A549 (cell line): Measurements from ENCODE around the gene PELI3. TPM values are rescaled to one million over a fixed set of nuclear protein-coding genes. Genes with fewer than 3 reads are reported as not detected.

Source experiments
- ATAC-seq, 2 experiments: fragments of 200-7000 bp in 1 of 2; fragments of >200 bp in 1 of 2; cut with Nextera tagmentation in 1 of 2; cut with Tn5 transposase in 1 of 2; 3 replicates each; pipeline versions ENCODE4 v1.8.0 to v1.9.1; 2018 to 2020; ENCODE audit warnings: mild to moderate bottlenecking in 1 of 2, moderate library complexity in 1 of 2
- CTCF ChIA-PET: fragments of 300-600 bp; sonication (Branson Sonifier 250); formaldehyde crosslinking; extraction: SDS; loops from one replicate; lab custom pipeline; 2021; ENCODE audit warnings: antibody characterized with exemption, inconsistent platforms; lab: Yijun Ruan, JAX
- POLR2A ChIA-PET: fragments of 350-600 bp; formaldehyde crosslinking; extraction: SDS; loops from one replicate; lab custom pipeline; 2021; ENCODE audit warnings: antibody characterized with exemption, inconsistent platforms; lab: Yijun Ruan, JAX
- DNase-seq, 2 experiments: peaks; one replicate each; pipeline versions ENCODE4 v3.0.0 to v3.0.0-alpha.2; 2011 to 2016; ENCODE audit warnings: low read depth in 1 of 2, low spot score in 1 of 2
- FAIRE-seq: peaks from 2 replicates; lab custom pipeline; 2011; peaks lifted over from hg19 to GRCh38; lab: Jason Lieb, UNC
- H3K27ac ChIP-seq, 2 experiments: fragments of >200 bp; sonication (Bioruptor Twin); formaldehyde crosslinking; 3 replicates each; pipeline ENCODE4 v1.5.1; 2016 to 2017
- H3K4me1 ChIP-seq: fragments of >200 bp; sonication (Bioruptor Twin); formaldehyde crosslinking; 3 replicates; pipeline ENCODE4 v1.6.1; 2016
- H3K4me2 ChIP-seq: fragments of >200 bp; sonication (Bioruptor Twin); formaldehyde crosslinking; 3 replicates; pipeline ENCODE4 v1.6.1; 2016
- H3K4me3 ChIP-seq: fragments of >200 bp; sonication (Bioruptor Twin); formaldehyde crosslinking; 3 replicates; pipeline ENCODE4 v1.5.1; 2016
- H3K9me3 ChIP-seq: fragments of >200 bp; sonication (Bioruptor Twin); formaldehyde crosslinking; 3 replicates; pipeline ENCODE4 v1.6.1; 2016
- EHF ChIP-seq: fragments of 250-450 bp; sonication (Bioruptor Pico); IDR thresholded peaks from 2 replicates; pipeline ENCODE4 v1.5.0; 2020; ENCODE audit warnings: mild to moderate bottlenecking
- EP300 ChIP-seq, 2 experiments: fragments of >200 bp; sonication (Bioruptor Twin); formaldehyde crosslinking; IDR thresholded peaks; 2 replicates in 1 of 2; 3 replicates in 1 of 2; pipeline ENCODE4 v1.6.1; 2016 to 2017
- ESRRA ChIP-seq: fragments of 150-350 bp; IDR thresholded peaks from 2 replicates; pipeline ENCODE4 v1.6.1; 2014; ENCODE audit warnings: mild to moderate bottlenecking, low read length, borderline replicate concordance
- FOSB ChIP-seq: fragments of 250-450 bp; sonication (Bioruptor Pico); IDR thresholded peaks from 2 replicates; pipeline ENCODE4 v1.5.0; 2020; ENCODE audit warnings: mild to moderate bottlenecking, moderate library complexity
- FOSL2 ChIP-seq, 2 experiments: fragments of 450-650 bp in 1 of 2; fragments of >200 bp in 1 of 2; sonication (Bioruptor Twin) in 1 of 2; formaldehyde crosslinking; IDR thresholded peaks; 2 replicates each; pipeline versions ENCODE4 v1.5.0 to v1.6.1; 2016 to 2020; ENCODE audit warnings: mild to moderate bottlenecking in 1 of 2, moderate library complexity in 1 of 2
- HDAC2 ChIP-seq: fragments of 200-600 bp; sonication (generic); IDR thresholded peaks from 2 replicates; pipeline ENCODE4 v1.6.1; 2016
- HEYL ChIP-seq: fragments of 250-450 bp; sonication (Bioruptor Pico); IDR thresholded peaks from 2 replicates; pipeline ENCODE4 v1.8.0; 2021; ENCODE audit warnings: mild to moderate bottlenecking, moderate library complexity
- HOXB13 ChIP-seq: fragments of 250-450 bp; sonication (Bioruptor Pico); IDR thresholded peaks from 2 replicates; pipeline ENCODE4 v1.5.0; 2020; ENCODE audit warnings: low read depth, mild to moderate bottlenecking, moderate library complexity
- JUNB ChIP-seq: fragments of >200 bp; sonication (Bioruptor Twin); formaldehyde crosslinking; IDR thresholded peaks from 2 replicates; pipeline ENCODE4 v1.6.1; 2016
- KDM1A ChIP-seq: fragments of 200-600 bp; sonication (generic); IDR thresholded peaks from 2 replicates; pipeline ENCODE4 v1.6.1; 2016; ENCODE audit warnings: low read depth, mild to moderate bottlenecking
- KDM5A ChIP-seq: fragments of 200-600 bp; sonication (generic); IDR thresholded peaks from 2 replicates; pipeline ENCODE4 v1.6.1; 2016; ENCODE audit warnings: antibody characterized with exemption, mild to moderate bottlenecking
- MAZ ChIP-seq: fragments of 150-350 bp; IDR thresholded peaks from 2 replicates; pipeline ENCODE4 v1.6.1; 2014; ENCODE audit warnings: antibody characterized with exemption, low read depth, low read length, borderline replicate concordance
- NPAS2 ChIP-seq: fragments of 250-450 bp; sonication (Bioruptor Pico); IDR thresholded peaks from 2 replicates; pipeline ENCODE4 v1.8.0; 2022; ENCODE audit warnings: mild to moderate bottlenecking, moderate library complexity, borderline replicate concordance
- POLR2A ChIP-seq: IDR thresholded peaks from 2 replicates; pipeline ENCODE4 v1.6.1; 2012; ENCODE audit warnings: mild to moderate bottlenecking, low read length
- POLR2AphosphoS2 ChIP-seq: conservative IDR thresholded peaks from 2 replicates; pipeline ENCODE4 v1.6.1; 2012; ENCODE audit warnings: low read length, improper control_type of control experiment, inconsistent platforms
- RARB ChIP-seq: fragments of 250-450 bp; sonication (Bioruptor Pico); IDR thresholded peaks from 2 replicates; pipeline ENCODE4 v1.8.0; 2021; ENCODE audit warnings: mild to moderate bottlenecking, moderate library complexity
- SMC3 ChIP-seq: fragments of >200 bp; sonication (Bioruptor Twin); formaldehyde crosslinking; IDR thresholded peaks from 3 replicates; pipeline ENCODE4 v1.6.1; 2018; ENCODE audit warnings: inconsistent platforms
- SREBF2 ChIP-seq: fragments of 450-650 bp; IDR thresholded peaks from 2 replicates; pipeline ENCODE4 v1.6.1; 2014; ENCODE audit warnings: mild to moderate bottlenecking, moderate library complexity
- TFCP2L1 ChIP-seq: fragments of 250-450 bp; sonication (Bioruptor Pico); IDR thresholded peaks from 2 replicates; pipeline ENCODE4 v1.5.0; 2021; ENCODE audit warnings: mild to moderate bottlenecking
- ZC3H11A ChIP-seq: fragments of 450-650 bp; IDR thresholded peaks from 2 replicates; pipeline ENCODE4 v1.6.1; 2014; ENCODE audit warnings: antibody characterized with exemption, mild to moderate bottlenecking
- ZFP36 ChIP-seq: fragments of 450-650 bp; IDR thresholded peaks from 2 replicates; pipeline ENCODE4 v1.6.1; 2014; ENCODE audit warnings: borderline replicate concordance; ENCODE audit not compliant: partially characterized antibody
- WGBS: methylation state at CpG from one replicate; pipeline ENCODE4 v1.1.6; 2017; ENCODE audit errors: missing lambda C conversion rate; 5-methylcytosine and 5-hydroxymethylcytosine counted together
- polyA plus RNA-seq, 4 experiments: library from polyadenylated mRNA; depleted of rRNA in 3 of 4; stranded (reverse); fragments of >200 nt; fragmentation: RNase III in 1 of 4; extraction: RNeasy Plus Mini Kit Qiagen cat#74134 plus additional on column Dnase treatment in 1 of 4; gene quantifications; 2 replicates in 3 of 4; 3 replicates in 1 of 4; pipeline ENCODE4 v1.2.3, GENCODE V29; 2011 to 2017
- TF ChIP-seq, protein P1 (sequence below): fragments of 450-650 bp; IDR thresholded peaks from 2 replicates; pipeline ENCODE4 v1.6.1; 2014; ENCODE audit warnings: antibody characterized with exemption
- TF ChIP-seq, protein P2 (sequence below): IDR thresholded peaks from 2 replicates; pipeline ENCODE4 v1.6.1; 2012
- TF ChIP-seq, protein P3 (sequence below): fragments of >200 bp; sonication (Bioruptor Twin); formaldehyde crosslinking; IDR thresholded peaks from 3 replicates; pipeline ENCODE4 v1.5.1; 2016
- TF ChIP-seq, protein P4 (sequence below): IDR thresholded peaks from 2 replicates; pipeline ENCODE4 v1.6.1; 2012; ENCODE audit warnings: low read depth, borderline replicate concordance
- TF ChIP-seq, protein P5 (sequence below): fragments of >200 bp; sonication (Bioruptor Twin); formaldehyde crosslinking; IDR thresholded peaks from 2 replicates; pipeline ENCODE4 v1.6.1; 2016
- TF ChIP-seq, protein P6 (sequence below): fragments of >200 bp; sonication (Bioruptor Twin); formaldehyde crosslinking; IDR thresholded peaks from 3 replicates; pipeline ENCODE4 v1.6.1; 2016
- TF ChIP-seq, protein P7 (sequence below): fragments of 250-450 bp; sonication (Bioruptor Pico); IDR thresholded peaks from 2 replicates; pipeline ENCODE4 v1.5.0; 2021; ENCODE audit warnings: mild to moderate bottlenecking, moderate library complexity, borderline replicate concordance

Gene PELI3
- polyA plus RNA-seq, 2 of the 4 experiments (the other 2 are of a cell fraction): 2.3 to 5.7 TPM

DNA sequence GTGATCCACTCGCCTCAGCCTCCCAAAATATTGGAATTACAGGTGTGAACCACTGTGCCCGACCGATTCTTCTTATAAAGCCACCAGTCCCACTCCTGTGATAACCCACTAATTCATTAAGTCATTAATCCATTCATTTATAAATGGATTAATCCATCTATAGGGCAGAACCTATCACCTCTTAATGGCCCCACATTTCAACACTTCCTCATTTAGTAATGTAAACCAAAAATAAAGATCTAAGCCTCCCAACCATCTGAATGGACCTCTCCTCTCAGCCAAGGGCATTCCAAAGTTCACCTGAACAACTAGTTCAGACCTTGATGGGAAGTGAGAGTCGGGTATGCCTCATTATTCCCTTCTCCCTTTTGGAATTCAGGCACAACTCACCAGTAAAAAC lies 18.2 kb upstream of the PELI3 start:
- ChIA-PET POLR2A (no interaction called here), CTCF (interaction anchor here (1.0 to 4.2 kb wide), 5 partner anchors 10 to 59 kb away, joined by 3 to 21 read pairs (median 3); partner anchors contain the start of gene MRPL11)
- 8% methylated on average over 4 of the region's 4 CpGs for WGBS
- Histone ChIP-seq H3K4me2 (no peak overlapping the region), H3K27ac (no peak overlapping the region), H3K4me1 (peaks cover 8% of the 10 kb centered on the region), H3K4me3 (no peak overlapping the region), H3K9me3 (no peaks in the 10 kb centered on the region)
- TF ChIP-seq FOSB (CRISPR knock-in tag) (no peak), HOXB13 (CRISPR knock-in tag) (no peak), POLR2AphosphoS2 (no peak), EHF (CRISPR knock-in tag) (no peak), HDAC2 (no peak), TFCP2L1 (CRISPR knock-in tag) (no peak), SREBF2 (no peak), MAZ (no peak), ZFP36 (no peak), KDM5A (no peak), SMC3 (no peak), ESRRA (no peak), HEYL (CRISPR knock-in tag) (no peak), RARB (CRISPR knock-in tag) (no peak), POLR2A (no peak), EP300 (IDR thresholded peaks at IDR 0.05) (no peak), KDM1A (no peak)
- TF ChIP-seq, protein P1, sequence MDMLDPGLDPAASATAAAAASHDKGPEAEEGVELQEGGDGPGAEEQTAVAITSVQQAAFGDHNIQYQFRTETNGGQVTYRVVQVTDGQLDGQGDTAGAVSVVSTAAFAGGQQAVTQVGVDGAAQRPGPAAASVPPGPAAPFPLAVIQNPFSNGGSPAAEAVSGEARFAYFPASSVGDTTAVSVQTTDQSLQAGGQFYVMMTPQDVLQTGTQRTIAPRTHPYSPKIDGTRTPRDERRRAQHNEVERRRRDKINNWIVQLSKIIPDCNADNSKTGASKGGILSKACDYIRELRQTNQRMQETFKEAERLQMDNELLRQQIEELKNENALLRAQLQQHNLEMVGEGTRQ: no peak
- TF ChIP-seq, protein P2, sequence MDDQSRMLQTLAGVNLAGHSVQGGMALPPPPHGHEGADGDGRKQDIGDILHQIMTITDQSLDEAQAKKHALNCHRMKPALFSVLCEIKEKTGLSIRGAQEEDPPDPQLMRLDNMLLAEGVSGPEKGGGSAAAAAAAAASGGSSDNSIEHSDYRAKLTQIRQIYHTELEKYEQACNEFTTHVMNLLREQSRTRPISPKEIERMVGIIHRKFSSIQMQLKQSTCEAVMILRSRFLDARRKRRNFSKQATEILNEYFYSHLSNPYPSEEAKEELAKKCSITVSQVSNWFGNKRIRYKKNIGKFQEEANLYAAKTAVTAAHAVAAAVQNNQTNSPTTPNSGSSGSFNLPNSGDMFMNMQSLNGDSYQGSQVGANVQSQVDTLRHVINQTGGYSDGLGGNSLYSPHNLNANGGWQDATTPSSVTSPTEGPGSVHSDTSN: no peak
- DNase-seq (no peak), ATAC-seq (no peak), FAIRE-seq (no peak)

DNA sequence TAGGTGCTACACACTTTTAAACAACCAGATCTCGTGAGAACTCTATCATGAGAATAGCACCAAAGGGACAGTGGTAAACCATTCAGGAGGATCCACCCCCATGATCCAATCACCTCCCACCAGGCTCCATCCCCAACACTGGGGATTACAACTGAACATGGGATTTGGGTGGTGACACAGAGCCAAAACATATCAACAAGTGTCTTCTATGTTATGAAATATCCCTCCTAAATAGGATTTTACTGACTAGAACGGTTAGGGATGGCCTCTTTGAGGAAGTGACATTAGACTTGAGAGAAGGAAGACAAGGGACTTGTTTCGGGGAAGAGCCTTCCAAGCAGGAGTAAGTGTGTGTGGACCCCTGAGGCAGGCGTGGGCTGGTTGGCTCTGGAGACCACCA lies 16.1 kb upstream of the PELI3 start:
- ATAC-seq (no peak), DNase-seq (no peak), FAIRE-seq (no peak)
- WGBS: 8% methylated on average over 4 of the region's 4 CpGs
- no peak overlapping the region for H3K27ac ChIP-seq
- no peaks in the 10 kb centered on the region for H3K9me3 ChIP-seq
- ChIA-PET CTCF (interaction anchor here (1.2 to 4.2 kb wide), 3 partner anchors 9 to 20 kb away, joined by 3 to 21 read pairs (median 3); partner anchors contain the start of gene MRPL11), POLR2A (no interaction called here)
- H3K4me2 ChIP-seq: no peak overlapping the region
- H3K4me3 ChIP-seq: no peak overlapping the region
- H3K4me1 ChIP-seq: no peaks in the 10 kb centered on the region
- TF ChIP-seq, protein P3, sequence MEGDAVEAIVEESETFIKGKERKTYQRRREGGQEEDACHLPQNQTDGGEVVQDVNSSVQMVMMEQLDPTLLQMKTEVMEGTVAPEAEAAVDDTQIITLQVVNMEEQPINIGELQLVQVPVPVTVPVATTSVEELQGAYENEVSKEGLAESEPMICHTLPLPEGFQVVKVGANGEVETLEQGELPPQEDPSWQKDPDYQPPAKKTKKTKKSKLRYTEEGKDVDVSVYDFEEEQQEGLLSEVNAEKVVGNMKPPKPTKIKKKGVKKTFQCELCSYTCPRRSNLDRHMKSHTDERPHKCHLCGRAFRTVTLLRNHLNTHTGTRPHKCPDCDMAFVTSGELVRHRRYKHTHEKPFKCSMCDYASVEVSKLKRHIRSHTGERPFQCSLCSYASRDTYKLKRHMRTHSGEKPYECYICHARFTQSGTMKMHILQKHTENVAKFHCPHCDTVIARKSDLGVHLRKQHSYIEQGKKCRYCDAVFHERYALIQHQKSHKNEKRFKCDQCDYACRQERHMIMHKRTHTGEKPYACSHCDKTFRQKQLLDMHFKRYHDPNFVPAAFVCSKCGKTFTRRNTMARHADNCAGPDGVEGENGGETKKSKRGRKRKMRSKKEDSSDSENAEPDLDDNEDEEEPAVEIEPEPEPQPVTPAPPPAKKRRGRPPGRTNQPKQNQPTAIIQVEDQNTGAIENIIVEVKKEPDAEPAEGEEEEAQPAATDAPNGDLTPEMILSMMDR: no peak
- TF ChIP-seq, protein P4, sequence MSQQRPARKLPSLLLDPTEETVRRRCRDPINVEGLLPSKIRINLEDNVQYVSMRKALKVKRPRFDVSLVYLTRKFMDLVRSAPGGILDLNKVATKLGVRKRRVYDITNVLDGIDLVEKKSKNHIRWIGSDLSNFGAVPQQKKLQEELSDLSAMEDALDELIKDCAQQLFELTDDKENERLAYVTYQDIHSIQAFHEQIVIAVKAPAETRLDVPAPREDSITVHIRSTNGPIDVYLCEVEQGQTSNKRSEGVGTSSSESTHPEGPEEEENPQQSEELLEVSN: no peak

DNA sequence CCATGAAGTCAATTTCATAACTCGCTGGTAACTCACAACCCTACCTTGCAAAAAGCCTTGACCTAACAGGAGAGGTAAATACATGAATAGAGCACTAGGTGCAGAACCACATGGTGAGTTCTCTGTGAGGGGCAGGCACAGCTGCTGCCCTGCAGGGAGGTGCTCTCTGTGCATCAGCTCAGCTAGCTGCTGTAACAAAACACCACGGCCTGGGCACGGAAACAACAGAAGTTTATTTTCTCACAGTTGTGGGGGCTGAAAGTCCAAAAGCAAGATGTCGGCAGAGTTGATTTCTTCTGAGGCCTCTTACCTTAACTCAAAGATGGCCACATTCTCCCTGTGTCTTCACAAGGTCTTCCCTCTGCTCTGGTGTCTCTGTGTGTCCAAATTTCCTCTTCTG lies 15.0 kb upstream of the PELI3 start:
- WGBS: 21% methylated on average over 4 of the region's 4 CpGs
- TF ChIP-seq FOSL2 (IDR thresholded peaks at IDR 0.05) (no peak), FOSL2 (CRISPR knock-in tag; IDR thresholded peaks at IDR 0.05) (no peak), ZC3H11A (no peak), TFCP2L1 (CRISPR knock-in tag) (no peak), HDAC2 (no peak), JUNB (no peak), NPAS2 (CRISPR knock-in tag) (no peak), ZFP36 (no peak), KDM5A (no peak), HEYL (CRISPR knock-in tag) (no peak)
- TF ChIP-seq, protein P5, sequence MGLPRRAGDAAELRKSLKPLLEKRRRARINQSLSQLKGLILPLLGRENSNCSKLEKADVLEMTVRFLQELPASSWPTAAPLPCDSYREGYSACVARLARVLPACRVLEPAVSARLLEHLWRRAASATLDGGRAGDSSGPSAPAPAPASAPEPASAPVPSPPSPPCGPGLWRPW: no peak
- TF ChIP-seq, protein P6, sequence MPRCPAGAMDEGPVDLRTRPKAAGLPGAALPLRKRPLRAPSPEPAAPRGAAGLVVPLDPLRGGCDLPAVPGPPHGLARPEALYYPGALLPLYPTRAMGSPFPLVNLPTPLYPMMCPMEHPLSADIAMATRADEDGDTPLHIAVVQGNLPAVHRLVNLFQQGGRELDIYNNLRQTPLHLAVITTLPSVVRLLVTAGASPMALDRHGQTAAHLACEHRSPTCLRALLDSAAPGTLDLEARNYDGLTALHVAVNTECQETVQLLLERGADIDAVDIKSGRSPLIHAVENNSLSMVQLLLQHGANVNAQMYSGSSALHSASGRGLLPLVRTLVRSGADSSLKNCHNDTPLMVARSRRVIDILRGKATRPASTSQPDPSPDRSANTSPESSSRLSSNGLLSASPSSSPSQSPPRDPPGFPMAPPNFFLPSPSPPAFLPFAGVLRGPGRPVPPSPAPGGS: no peak
- TF ChIP-seq, protein P7, sequence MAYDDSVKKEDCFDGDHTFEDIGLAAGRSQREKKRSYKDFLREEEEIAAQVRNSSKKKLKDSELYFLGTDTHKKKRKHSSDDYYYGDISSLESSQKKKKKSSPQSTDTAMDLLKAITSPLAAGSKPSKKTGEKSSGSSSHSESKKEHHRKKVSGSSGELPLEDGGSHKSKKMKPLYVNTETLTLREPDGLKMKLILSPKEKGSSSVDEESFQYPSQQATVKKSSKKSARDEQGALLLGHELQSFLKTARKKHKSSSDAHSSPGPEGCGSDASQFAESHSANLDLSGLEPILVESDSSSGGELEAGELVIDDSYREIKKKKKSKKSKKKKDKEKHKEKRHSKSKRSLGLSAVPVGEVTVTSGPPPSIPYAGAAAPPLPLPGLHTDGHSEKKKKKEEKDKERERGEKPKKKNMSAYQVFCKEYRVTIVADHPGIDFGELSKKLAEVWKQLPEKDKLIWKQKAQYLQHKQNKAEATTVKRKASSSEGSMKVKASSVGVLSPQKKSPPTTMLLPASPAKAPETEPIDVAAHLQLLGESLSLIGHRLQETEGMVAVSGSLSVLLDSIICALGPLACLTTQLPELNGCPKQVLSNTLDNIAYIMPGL (CRISPR knock-in tag): no peak
- TF ChIP-seq, all 56 proteins: peak for 0

More for the DNA sequence above, 15.0 kb upstream of the PELI3 start:
- Histone ChIP-seq H3K4me1 (no peaks in the 10 kb centered on the region), H3K9me3 (no peaks in the 10 kb centered on the region), H3K4me3 (no peak overlapping the region), H3K27ac (no peak overlapping the region), H3K4me2 (no peak overlapping the region)
- ATAC-seq (no peak), DNase-seq (no peak), FAIRE-seq (no peak)
- CTCF ChIA-PET: no interaction called here
- POLR2A ChIA-PET: no interaction called here
